ENCODE data around the gene PDIA5. TPM values are rescaled to one million over a fixed set of nuclear protein-coding genes. Genes with fewer than 3 reads are reported as not detected.
"Not testable (repeated sequence)": the region's sequence is repeated elsewhere in the genome, so short reads cannot be mapped to it uniquely, and the experiment has no call there.

PDIA5 gene
- total RNA-seq, 2 donors from 2014 or later = 8.0 to 9.0 TPM

DNA sequence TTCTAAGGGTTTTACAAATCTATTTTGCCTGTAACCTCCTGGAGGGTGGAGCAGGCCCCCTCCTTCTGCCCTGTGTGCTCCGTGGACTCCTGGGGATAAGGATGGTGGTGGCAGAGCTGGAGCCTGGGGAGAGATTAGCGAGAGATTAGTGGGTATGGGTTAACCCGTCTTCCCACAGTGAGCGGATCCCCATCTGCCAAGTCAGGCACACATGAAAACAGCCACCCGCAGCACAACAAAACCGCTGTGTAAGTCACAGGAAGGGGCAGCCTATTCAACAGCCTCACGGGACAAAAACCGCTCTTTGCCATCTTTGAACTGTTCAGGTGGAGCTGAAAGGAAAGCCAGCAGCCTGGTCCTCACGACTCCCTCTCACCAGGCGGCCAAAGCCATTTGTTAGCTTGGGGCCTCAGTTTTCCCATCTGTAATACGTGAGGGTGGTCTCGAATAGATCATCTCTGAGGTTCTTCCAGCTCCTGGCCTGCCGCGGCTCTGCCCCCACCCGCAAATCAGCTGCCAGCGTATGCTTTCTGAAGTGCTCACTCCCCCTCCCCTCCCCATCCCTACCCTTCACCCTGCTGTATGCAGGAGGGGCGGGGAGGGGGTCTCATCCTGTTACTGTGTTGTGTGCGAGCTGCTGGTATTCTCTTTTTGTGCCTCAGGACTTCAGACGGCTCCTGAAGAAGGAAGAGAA, 43.6 kb downstream of the PDIA5 start:
- H3K27me3 ChIP-seq = no peaks in the 10 kb centered on the region
- TF ChIP-seq, protein P1, sequence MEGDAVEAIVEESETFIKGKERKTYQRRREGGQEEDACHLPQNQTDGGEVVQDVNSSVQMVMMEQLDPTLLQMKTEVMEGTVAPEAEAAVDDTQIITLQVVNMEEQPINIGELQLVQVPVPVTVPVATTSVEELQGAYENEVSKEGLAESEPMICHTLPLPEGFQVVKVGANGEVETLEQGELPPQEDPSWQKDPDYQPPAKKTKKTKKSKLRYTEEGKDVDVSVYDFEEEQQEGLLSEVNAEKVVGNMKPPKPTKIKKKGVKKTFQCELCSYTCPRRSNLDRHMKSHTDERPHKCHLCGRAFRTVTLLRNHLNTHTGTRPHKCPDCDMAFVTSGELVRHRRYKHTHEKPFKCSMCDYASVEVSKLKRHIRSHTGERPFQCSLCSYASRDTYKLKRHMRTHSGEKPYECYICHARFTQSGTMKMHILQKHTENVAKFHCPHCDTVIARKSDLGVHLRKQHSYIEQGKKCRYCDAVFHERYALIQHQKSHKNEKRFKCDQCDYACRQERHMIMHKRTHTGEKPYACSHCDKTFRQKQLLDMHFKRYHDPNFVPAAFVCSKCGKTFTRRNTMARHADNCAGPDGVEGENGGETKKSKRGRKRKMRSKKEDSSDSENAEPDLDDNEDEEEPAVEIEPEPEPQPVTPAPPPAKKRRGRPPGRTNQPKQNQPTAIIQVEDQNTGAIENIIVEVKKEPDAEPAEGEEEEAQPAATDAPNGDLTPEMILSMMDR (IDR thresholded peaks at IDR 0.05) = no peak
- no peak for DNase-seq (ENCODE audit: low spot score)
- no peaks in the 10 kb centered on the region for H3K9me3 ChIP-seq
- H3K36me3 ChIP-seq = peaks cover 13% of the 10 kb centered on the region
- H3K27ac ChIP-seq = no peak overlapping the region
- H3K4me3 ChIP-seq = no peak overlapping the region
- peaks cover 0 to 19% of the 10 kb centered on the region in 2 donors for H3K4me1 ChIP-seq

DNA sequence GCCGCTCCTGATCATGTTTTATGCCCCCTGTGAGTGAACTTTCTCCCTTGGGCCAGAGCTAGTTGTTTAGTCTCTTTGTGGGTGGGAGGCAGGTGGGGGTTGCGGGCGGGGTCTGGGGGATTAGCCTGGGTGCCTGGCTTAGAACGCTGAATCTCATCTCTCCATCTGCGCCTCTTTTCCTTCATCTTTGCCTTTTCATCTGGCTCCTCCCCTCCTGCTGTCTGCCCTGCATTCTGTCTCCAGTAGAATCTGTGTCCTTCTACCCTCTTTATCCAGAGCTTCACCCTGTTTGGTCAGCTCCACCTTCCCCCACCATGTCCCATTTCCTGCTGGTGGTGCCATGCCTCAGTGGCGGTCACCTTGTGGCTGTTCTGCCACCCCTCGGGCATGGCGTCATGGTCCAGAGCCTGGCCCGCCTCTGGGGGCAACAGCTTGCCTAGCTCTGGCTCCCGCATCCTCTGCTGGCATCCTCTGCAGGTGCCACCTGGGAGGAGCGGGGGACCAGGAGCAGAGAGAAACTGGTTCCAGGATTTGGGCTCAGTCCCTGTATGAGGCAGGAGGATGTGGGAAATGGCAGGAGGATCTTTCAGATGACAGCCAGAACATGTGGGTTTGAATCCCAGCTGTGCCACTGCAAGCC, 44.3 kb downstream of the PDIA5 start:
- TF ChIP-seq, protein P1 (IDR thresholded peaks at IDR 0.05) = no peak
- DNase-seq (ENCODE audit: low spot score) = no peak
- H3K36me3 ChIP-seq = peaks cover 15% of the 10 kb centered on the region

DNA sequence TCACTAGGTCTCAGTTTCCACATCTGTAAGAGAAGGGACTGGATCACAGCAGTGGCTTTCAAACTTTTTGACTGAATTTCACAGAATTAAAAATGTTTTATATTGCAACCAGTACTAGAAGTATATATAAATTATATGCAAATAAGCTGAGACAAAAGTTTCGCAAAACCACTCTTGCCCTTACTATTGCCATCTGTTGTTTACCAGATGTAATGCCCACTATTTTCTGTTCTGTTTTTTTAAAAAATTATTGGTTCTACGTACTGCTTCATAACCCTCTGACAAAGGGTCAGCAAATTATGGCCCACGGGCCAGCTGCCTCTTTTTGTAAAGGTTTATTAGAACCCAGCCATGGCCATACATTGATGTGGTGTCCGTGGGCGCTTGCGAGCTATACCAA, 44.8 kb downstream of the PDIA5 start:
- H3K36me3 ChIP-seq = peaks cover 20% of the 10 kb centered on the region
- H3K27ac ChIP-seq = no peak overlapping the region
- DNase-seq (ENCODE audit: low spot score) = no peak
- no peak overlapping the region for H3K4me3 ChIP-seq
- TF ChIP-seq, protein P1 (IDR thresholded peaks at IDR 0.05) = no peak
- no peaks in the 10 kb centered on the region for H3K9me3 ChIP-seq
- H3K4me1 ChIP-seq = peaks cover 0 to 19% of the 10 kb centered on the region in 2 donors
- no peaks in the 10 kb centered on the region for H3K27me3 ChIP-seq

More for the DNA sequence above, 44.3 kb downstream of the PDIA5 start:
- Histone ChIP-seq H3K4me3 (no peak overlapping the region), H3K27ac (no peak overlapping the region), H3K27me3 (no peaks in the 10 kb centered on the region), H3K4me1 (peaks cover 0 to 19% of the 10 kb centered on the region in 2 donors), H3K9me3 (no peaks in the 10 kb centered on the region)

DNA sequence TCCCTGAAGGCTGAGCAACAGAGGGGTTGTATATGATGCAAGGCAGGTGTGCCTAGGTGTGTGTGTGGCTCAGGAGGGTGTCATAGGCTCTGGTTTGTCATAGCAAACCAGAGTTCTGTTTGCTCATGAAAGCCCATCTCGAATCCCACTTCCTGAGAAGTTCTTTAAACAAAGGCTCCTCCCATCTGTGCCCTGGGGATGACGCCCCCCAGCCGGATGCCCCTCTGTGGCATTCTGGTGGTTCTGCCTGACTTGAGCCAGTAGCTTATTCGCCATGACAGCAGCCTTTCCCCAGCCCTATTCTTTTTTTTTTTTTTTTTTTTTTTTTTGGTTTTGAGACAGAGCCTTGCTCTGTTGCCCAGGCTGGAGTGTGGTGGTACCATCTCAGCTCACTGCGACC, 45.4 kb downstream of the PDIA5 start:
- no peaks in the 10 kb centered on the region for H3K27me3 ChIP-seq
- peaks cover 17% of the 10 kb centered on the region for H3K36me3 ChIP-seq
- TF ChIP-seq, protein P1 (IDR thresholded peaks at IDR 0.05) = no peak
- peaks cover 0 to 19% of the 10 kb centered on the region in 2 donors for H3K4me1 ChIP-seq
- no peak overlapping the region for H3K27ac ChIP-seq
- no peak overlapping the region for H3K4me3 ChIP-seq
- DNase-seq (ENCODE audit: low spot score) = no peak
- H3K9me3 ChIP-seq = no peaks in the 10 kb centered on the region

DNA sequence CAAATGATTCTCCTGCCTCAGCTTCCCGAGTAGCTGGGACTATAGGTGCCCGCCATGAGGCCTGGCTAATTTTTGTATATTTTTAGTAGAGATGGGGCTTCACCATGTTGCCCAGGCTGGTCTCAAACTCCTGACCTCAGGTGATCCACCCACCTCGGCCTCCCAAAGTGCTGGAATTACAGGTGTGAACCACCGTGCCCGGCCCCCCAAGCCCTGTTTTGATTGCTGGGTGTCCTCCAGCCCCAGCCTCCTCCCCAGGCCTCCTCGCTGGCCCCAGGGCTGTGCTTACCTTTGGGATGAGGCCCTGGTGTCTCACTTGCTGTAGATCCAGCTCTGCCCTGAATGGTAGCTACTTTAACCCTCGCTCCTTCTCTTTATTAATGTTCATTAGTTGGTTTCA, 45.8 kb downstream of the PDIA5 start:
- not testable (repeated sequence) for H3K4me3 ChIP-seq; DNase-seq (ENCODE audit: low spot score); H3K27ac ChIP-seq; H3K27me3 ChIP-seq; H3K9me3 ChIP-seq
- Histone ChIP-seq H3K4me1 (peaks cover 0 to 19% of the 10 kb centered on the region in 2 donors), H3K36me3 (peaks cover 13% of the 10 kb centered on the region)

DNA sequence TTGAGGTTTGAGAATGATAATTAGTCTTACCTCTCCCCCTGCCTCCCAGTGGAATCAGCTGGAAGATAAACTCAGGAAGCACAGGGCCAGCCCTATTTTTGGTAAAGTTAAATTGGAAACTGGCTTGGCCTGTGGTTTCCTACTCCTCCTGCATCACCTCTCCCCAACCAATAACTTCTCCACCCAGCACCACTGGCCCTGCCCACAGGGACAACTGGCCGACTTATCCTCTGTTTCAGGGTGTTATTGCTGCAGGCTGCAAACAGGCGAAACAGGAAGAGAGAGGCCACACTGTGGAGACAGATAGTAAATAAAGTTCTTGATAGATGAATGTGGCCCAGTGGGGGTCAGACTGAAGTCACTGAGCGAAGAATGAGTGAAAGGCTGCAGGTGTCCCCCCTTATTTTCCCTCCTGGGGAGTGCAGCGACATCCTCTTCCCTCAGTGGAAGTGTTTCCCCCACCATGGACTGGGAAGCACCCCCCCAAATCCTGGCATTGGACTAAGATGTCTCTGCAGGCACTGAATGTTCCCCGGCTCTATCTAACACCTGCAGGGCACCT, 47.1 kb downstream of the PDIA5 start:
- H3K9me3 ChIP-seq = no peaks in the 10 kb centered on the region
- peaks cover 0 to 19% of the 10 kb centered on the region in 2 donors for H3K4me1 ChIP-seq
- TF ChIP-seq, protein P1 (IDR thresholded peaks at IDR 0.05) = no peak
- H3K27ac ChIP-seq = no peak overlapping the region
- no peak for DNase-seq (ENCODE audit: low spot score)
- no peaks in the 10 kb centered on the region for H3K27me3 ChIP-seq
- H3K4me3 ChIP-seq = no peak overlapping the region
- peaks cover 7% of the 10 kb centered on the region for H3K36me3 ChIP-seq

Data from right atrium auricular region (tissue), 2 donors.